HG02870 (cell line): Measurements from ENCODE around the gene SKP1.

Source experiments
- ATAC-seq: cut with Tn5 transposase; IDR thresholded peaks from one replicate; pipeline ENCODE4 v1.9.1; 2021; ENCODE audit warnings: mild to moderate bottlenecking, moderate library complexity; ENCODE audit not compliant: unreplicated experiment

The SKP1 gene

DNA sequence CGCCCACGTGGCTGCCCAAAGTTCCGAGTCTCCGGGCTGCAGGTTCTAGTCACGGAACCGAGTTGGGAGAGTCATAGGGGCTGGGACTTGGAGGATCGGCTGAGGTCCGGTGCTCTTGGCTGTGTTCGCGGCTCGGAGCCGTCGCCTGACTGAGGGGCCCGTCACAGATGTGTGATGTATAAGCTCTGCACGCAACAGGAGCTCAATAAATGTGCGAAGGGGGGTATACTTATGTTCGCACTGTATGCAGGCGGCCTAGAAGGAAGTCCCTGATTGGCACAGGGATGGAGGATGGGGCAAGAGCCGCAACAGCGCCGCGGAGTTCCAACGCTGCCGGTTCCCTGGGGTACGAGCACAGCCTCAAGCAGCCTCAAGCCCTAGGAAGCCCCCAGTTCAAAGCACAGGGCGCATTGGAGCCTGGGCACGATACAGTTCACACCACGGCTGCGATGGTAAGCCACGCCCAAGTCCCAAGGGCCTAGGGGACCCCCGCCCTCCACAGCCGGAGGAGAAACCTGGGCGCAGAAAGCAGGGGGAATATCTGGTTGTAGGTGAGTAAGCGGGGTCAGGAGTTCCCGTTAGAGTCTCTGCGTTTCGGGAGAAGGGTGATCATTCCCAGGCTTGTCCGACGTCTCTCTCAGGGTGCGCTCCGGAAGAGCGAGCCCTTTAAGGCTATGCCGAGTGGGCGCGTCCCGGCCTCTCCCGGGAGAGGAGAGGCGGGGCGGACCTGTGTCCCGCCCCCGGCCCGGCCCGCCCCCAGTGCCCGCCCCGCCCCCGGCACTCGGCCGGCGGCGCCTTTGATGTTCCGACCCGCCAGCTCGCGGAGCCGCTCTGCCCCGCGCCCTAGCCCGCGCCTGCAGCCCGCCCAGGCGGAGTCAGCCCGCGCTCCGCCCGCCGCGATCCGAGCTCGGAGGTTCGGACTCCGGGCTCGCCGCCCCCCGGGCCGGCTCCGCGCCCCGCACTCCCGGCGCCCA lies 62.6 kb downstream of the SKP1 start, which contains the start of gene TCF7:
Gene TCF7, plus strand, starts transcription at position 780 of the 974 bp plus-strand sequence. CDS start 226 bp downstream, outside the sequence.
- ATAC-seq: peak; percentile 69

DNA sequence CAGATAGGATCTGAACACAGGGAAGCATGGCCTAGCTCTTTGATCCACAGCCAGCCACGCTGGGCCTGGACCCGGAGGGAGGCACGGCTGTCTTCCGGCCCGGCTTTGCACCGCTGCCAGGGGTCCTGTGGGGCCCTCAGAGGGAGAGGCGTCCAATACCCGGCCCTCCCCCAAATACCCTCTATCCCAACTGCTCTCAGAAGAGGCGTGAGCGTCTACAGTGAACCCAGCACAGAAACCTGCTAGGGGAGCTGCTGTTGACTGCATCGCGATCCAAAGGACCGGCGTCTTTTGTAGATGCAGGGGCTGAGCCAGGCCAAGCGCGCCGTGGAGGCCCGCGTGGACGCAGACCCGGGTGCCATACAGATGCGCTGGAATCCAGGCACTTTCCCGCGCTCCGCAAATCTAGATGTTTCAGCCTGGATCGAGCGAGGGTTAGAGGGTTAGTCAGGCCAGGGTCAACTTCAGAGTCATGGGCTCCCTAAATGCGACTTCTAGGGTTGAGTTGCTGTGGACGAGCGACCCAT lies 63.3 kb downstream of the SKP1 start:
- ATAC-seq: no peak

DNA sequence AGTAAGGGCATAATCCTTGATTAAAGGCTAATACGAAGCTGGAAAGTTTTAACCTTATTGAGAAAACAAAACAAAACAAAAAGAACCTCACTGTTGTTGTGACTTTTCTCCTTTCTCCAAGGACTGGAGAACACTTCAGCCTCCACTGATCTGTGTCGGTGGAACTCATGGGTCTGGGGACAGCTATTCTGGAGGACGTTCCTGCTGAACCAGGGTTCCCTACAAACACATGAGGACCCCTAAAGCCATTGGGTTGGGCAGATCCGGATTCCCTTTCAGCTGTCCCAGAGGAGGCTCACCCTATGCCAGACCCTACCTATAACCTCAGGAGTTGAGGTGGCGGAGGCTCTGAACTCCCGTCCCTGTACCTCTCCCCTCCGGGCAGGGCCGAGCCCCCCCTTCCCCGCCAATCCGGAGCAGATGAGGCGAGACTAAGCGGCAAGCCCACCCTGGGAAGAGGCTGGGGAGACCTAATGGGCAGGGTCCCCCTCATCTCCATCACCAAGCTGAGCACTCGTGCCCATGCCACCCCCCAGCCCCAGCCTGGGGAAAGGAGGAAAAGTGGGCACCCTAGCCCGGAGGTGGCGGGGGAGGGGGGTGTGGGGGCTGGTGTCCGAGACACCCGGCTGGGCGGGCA lies 63.9 kb downstream of the SKP1 start:
- no peak for ATAC-seq

GRCh38 chr5:134111741-134112647 lies 64.8 kb downstream of the SKP1 start:
- ATAC-seq: no peak

DNA sequence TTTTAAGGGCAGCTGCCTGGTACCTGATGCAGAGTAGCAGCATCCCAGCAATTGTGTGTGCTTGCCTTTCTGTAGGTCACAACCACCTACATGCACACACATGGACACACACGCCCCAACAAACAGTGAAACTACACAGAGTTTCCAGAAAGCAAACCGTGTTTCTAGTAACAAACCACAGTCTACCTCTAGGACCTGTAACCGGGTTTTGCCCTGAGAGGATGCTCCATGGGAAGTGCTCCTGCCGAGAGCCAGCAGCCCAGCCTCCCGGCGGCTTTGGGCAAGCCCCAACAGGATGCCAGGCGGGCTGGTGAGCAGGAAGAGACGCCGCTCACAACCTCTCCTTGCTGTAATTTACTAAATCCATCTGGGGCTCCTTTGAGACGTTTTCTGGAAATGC lies 66.4 kb downstream of the SKP1 start:
- ATAC-seq: no peak

DNA sequence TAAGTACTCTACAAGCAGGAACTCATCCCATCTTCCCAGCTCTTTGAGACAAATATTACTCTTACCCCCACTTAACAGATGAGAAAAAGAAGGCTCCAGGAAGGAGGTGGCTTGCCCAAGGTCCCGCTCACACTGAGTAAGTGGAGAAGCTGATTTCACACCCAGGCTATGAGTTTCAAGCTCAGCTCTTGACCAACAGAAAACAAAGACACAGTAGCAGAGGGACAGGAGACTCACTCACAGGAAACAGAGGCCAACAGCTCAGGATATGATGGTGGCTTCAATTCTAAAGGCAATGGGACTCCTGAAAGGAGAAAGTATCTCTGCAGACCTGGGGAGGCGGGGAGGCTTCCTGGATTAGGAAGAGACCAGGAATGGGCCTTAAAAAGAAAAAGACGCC lies 69.0 kb downstream of the SKP1 start:
- no peak for ATAC-seq

DNA sequence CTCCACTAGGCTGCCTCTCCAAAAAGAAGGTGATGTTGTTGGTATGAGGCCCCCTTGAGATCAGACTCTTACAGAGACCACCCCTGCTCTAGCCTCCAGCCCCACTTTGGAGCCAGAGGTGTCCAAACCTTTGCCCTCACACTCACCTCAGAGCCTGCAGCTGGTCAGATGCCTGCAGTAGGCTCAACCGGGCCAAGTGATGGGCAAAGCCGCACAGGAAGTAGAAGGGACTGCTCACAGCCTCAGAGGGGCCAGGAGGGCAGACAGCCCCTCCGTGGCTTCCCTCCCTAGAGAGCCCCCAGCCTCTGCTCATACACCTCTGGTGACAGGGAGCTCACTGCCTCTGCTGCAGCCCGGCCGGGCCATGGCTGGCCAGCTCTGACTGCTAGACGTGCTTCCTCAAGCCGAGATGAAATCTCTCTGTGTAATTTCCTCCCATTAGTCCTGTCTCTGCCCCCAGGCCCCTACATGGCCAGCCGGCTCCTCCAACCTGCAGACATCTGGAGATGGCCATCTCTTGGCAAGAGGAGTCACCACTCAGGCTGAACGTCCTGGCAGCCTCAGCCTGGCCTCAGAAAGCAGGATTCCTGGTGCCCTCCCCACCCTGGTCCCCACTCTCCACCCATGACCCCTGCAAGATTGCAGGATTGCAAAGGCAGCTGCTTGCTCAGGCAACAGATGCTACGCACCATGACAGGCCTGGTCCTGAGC lies 69.6 kb downstream of the SKP1 start:
- no peak for ATAC-seq

DNA sequence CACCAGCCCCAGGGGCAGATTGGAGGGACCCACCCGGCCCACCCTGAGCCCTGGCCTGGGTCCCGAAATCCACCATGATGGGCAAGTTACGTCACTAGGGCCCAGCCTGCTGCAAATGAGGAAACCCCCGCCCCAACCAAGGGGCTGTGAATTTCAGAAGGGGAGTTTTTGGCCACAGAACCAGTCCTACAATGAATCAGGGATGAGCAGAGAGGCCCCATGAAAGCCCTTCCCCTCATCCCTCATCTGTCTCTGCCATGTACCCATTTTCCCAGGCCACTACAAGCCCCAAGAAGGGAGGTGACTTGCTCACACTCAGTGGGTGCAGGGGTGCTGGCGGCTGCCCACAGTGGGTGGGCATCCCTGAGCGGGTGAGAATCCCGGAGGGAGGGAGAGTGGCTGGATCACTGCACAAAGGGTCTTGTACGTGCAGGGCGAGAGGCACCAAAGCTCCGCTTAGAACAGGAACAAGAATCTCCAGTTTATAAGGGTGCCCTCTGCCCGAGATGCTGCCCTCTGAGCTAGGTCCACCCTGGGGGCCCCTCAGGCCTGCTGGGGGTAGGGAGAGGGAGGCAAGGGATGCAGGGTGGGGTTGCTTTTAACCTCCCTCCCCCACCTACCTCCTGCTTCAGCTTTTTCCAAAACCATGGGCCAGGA lies 72.6 kb downstream of the SKP1 start:
- ATAC-seq: no peak

DNA sequence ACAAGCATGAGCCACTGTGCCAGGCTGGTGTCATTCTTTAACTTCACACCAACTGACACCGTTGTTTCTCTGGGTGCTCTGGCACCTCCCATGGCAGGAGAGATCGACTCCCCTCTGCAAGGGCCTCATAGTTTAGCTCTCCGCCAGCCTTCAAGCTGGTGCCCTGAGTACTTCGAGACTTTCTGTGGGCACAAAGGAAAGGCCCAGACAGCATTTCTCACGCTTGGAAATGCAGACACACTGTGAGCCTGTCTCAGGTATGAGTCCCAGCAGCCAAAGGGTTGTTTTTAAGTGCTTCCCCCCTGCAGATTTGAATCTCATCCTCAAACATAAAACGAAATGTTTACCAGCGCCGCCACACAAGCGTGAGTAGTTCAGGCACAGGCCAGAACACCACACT lies 73.4 kb downstream of the SKP1 start:
- ATAC-seq: no peak

DNA sequence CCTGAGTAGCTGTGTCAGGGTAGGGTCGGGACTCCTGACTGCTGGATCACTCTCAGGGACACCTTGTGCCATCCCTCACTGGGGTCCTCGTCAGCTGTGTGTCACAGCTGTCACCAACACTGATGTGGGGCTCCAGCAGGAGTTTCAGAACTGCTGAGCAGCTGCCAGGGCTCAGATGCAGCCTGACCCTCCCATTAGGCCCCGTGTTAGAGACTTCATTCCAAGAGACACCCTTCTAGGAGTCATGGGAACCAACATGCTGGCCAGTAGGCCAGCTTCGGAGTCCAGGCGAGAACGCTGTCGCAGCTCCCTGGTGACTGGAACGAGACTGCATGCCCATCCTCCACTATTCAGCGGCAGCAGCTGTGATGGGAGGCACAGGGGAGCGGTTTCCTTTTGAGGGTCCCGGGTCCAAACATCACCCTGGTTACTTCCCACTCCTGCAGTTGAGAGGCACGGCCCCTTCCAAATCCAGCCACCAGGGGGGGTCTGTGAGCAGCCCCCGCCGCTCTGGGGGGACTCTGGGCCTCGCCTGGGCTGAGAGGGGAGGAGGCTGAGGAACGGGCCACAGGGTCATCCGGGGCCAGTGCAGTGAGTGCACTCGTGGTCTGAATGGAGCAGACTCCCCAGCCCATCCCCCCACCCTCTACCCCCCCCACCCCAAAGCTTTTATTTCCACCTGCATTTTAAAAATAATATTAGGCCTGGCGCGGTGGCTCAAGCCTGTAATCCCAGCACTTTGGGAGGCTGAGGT lies 74.9 kb downstream of the SKP1 start:
- no peak for ATAC-seq

DNA sequence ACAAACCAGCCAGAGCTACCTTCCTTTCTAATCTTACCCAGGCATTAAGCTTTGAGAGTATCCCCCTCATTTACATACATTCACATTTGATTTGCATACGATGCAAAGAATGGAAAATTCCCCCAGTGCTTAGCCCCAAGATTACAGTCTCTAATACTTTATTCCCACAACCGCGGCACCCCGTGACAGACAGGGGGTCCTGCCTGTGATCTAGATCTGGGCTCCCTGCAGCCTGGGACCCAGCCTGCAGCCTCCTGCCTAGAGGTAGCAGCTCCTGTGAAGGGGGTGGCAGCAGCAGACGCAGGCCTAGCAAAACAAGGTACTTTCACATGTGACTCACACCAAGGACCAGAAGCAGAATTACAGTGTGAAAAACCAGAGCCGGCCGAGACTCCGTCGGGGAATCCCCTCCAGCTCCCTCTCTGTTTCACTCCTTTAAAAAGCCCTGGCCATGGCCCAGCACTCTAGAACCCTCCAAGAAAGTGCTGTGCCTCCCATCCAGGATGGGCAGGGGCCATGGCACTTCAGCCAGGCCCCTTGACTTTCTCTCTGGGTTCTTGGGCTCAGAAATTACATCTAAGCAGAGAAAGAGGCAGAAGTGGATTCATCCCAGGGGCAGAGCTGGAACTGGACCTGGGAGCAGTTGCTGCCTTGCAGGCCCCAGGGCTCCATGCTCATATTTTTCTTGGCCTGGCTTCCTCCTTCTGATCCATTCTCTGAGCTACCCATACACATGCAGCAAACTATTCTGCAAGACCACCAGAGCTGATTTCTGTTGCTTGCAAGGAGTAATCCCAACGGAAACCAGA lies 76.3 kb downstream of the SKP1 start:
- ATAC-seq: peak; percentile 83

DNA sequence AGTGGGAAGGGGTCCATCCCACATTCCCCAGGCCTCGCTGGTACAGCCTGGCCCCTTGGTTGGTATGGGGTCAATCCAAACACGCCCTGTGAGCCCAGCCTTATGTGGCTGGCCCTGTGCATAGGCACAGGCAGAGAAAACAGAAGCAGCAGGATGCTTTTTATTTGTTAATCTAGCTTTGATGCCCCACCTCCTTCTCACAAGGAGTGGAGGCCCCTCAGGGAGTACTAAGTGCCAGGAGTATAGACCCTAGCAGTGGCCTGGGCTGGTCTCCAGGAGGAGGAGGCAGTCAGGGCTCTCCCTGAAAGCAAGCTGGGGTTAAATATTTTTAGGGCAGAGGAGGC lies 76.8 kb downstream of the SKP1 start:
- ATAC-seq: no peak

GRCh38 chr5:134099288-134099872 lies 77.4 kb downstream of the SKP1 start:
- ATAC-seq: no peak
